OCI-LY7 (cell line): ENCODE data around the gene PLCL1. TPM values are rescaled to one million over a fixed set of nuclear protein-coding genes. Genes with fewer than 3 reads are reported as not detected.

Experiments
- BruUV-seq: library from RNA; stranded (reverse); fragments of 400-500 nt; replicated peaks from 2 replicates; lab custom pipeline; 2021; lab: Mats Ljungman, UMichigan
- CTCF ChIA-PET: fragments of 300-600 bp; sonication (Branson Sonifier 250); formaldehyde crosslinking; loops from one replicate; lab custom pipeline; 2022; ENCODE audit warnings: antibody characterized with exemption; ENCODE audit not compliant: unreplicated experiment; lab: Charles Lee
- POLR2A ChIA-PET: fragments of 300-600 bp; sonication (Branson Sonifier 250); formaldehyde crosslinking; loops from one replicate; lab custom pipeline; 2022; ENCODE audit warnings: antibody characterized with exemption; lab: Charles Lee
- DNase-seq: peaks from one replicate; pipeline ENCODE4 v3.0.0-alpha.2; 2015; ENCODE audit warnings: low spot score
- H2AFZ ChIP-seq: fragments of 200-600 bp; sonication (generic), shearing (Covaris generic); 2 replicates; pipeline ENCODE4 v1.6.1; 2014; ENCODE audit warnings: mild to moderate bottlenecking, antibody characterized with exemption, low read length, moderate library complexity
- H3K27ac ChIP-seq: fragments of 200-600 bp; sonication (generic); 2 replicates; pipeline ENCODE4 v1.5.1; 2014; ENCODE audit warnings: mixed run types, low read depth, mild to moderate bottlenecking, moderate library complexity, low read length, inconsistent platforms; ENCODE audit not compliant: poor library complexity, severe bottlenecking
- H3K36me3 ChIP-seq: fragments of 200-600 bp; sonication (generic); 2 replicates; pipeline ENCODE4 v1.6.1; 2014; ENCODE audit warnings: mild to moderate bottlenecking, antibody characterized with exemption, low read length, moderate library complexity, mixed read lengths; ENCODE audit not compliant: insufficient read depth
- H3K4me1 ChIP-seq: fragments of 200-600 bp; sonication (generic); 2 replicates; pipeline ENCODE4 v1.5.1; 2014; ENCODE audit warnings: mild to moderate bottlenecking, low read length; ENCODE audit not compliant: insufficient read depth, poor library complexity, severe bottlenecking
- H3K4me2 ChIP-seq: fragments of 200-600 bp; sonication (generic); 2 replicates; pipeline ENCODE4 v1.6.1; 2014; ENCODE audit warnings: mild to moderate bottlenecking, low read length
- H3K4me3 ChIP-seq: fragments of 200-600 bp; sonication (generic); 2 replicates; pipeline ENCODE4 v1.5.1; 2014; ENCODE audit warnings: mild to moderate bottlenecking, low read depth, low read length; ENCODE audit not compliant: poor library complexity, severe bottlenecking
- H3K79me2 ChIP-seq: fragments of 200-600 bp; sonication (generic); 2 replicates; pipeline ENCODE4 v1.6.1; 2016; ENCODE audit warnings: low read depth, mild to moderate bottlenecking, low read length, moderate library complexity, mixed read lengths; ENCODE audit not compliant: insufficient read depth
- H3K9me2 ChIP-seq: fragments of 200-600 bp; sonication (generic); 2 replicates; pipeline ENCODE4 v1.6.1; 2016; ENCODE audit warnings: mild to moderate bottlenecking, low read length, mixed read lengths; ENCODE audit not compliant: insufficient read depth
- H3K9me3 ChIP-seq: fragments of 200-600 bp; sonication (generic); 2 replicates; pipeline ENCODE4 v1.6.1; 2014; ENCODE audit warnings: mild to moderate bottlenecking, mixed run types, low read length, mixed read lengths
- H4K20me1 ChIP-seq: fragments of 200-600 bp; sonication (generic); 2 replicates; pipeline ENCODE4 v1.6.1; 2014; ENCODE audit warnings: mild to moderate bottlenecking, antibody characterized with exemption, low read length, moderate library complexity, mixed read lengths; ENCODE audit not compliant: insufficient read depth
- EZH2phosphoT487 ChIP-seq: fragments of 200-600 bp; sonication (generic); IDR thresholded peaks from 2 replicates; pipeline ENCODE4 v1.6.1; 2018; ENCODE audit warnings: low read depth, borderline replicate concordance, mild to moderate bottlenecking, mixed run types, antibody characterized with exemption, low read length, moderate library complexity, mixed read lengths
- intact Hi-C: fragments of 100-400 bp; cut with micrococcal nuclease; formaldehyde crosslinking; loops from one replicate; pipeline ENCODE4 v1.10.0; 2022; ENCODE audit not compliant: unreplicated experiment
- total RNA-seq, 2 experiments: library from RNA; depleted of rRNA in 1 of 2; stranded (reverse); fragments of >200 nt in 1 of 2; shearing (Covaris generic) in 1 of 2; gene quantifications; 2 replicates each; pipeline ENCODE4 v1.2.3, GENCODE V29; 2014 to 2022
- TF ChIP-seq, protein P1 (sequence below): fragments of 200-600 bp; sonication (generic); conservative IDR thresholded peaks from 2 replicates; pipeline ENCODE4 v1.5.1; 2014; ENCODE audit warnings: mild to moderate bottlenecking, antibody characterized with exemption, low read length, moderate library complexity, mixed read lengths

Gene PLCL1
- total RNA-seq, 2 experiments from 2014 or later: 0.03 TPM; not detected in 1

DNA sequence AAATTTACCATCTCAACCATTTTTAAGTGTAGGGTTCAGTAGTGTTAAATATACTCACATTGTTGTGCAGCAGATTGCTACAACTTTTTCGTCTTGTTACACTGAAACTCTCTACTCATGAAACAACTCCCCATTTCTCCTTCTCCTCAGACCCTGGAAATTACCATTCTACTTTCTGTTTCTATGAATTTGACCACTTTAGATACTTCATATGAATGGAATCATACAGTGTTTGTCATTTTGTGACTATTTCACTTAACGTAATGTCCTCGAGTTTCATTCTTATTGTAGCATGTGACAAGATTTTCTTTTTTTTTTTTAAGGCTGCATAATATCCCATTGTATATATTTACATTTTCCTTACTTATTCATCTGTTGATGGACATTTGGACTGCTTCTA lies 203.8 kb downstream of the PLCL1 start:
- no peak for DNase-seq
- no peak overlapping the region for H3K27ac ChIP-seq
- no peaks in the 10 kb centered on the region for H3K9me3 ChIP-seq
- H4K20me1 ChIP-seq: no peaks in the 10 kb centered on the region
- H3K4me2 ChIP-seq: no peak overlapping the region
- no peak overlapping the region for H2AFZ ChIP-seq
- no peaks in the 10 kb centered on the region for H3K9me2 ChIP-seq
- TF ChIP-seq EZH2phosphoT487: no peak
- TF ChIP-seq, protein P1, sequence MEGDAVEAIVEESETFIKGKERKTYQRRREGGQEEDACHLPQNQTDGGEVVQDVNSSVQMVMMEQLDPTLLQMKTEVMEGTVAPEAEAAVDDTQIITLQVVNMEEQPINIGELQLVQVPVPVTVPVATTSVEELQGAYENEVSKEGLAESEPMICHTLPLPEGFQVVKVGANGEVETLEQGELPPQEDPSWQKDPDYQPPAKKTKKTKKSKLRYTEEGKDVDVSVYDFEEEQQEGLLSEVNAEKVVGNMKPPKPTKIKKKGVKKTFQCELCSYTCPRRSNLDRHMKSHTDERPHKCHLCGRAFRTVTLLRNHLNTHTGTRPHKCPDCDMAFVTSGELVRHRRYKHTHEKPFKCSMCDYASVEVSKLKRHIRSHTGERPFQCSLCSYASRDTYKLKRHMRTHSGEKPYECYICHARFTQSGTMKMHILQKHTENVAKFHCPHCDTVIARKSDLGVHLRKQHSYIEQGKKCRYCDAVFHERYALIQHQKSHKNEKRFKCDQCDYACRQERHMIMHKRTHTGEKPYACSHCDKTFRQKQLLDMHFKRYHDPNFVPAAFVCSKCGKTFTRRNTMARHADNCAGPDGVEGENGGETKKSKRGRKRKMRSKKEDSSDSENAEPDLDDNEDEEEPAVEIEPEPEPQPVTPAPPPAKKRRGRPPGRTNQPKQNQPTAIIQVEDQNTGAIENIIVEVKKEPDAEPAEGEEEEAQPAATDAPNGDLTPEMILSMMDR: no peak
- no peaks in the 10 kb centered on the region for H3K36me3 ChIP-seq
- no peaks in the 10 kb centered on the region for H3K79me2 ChIP-seq
- ChIA-PET POLR2A (no interaction called here), CTCF (no interaction called here)
- H3K4me1 ChIP-seq: no peaks in the 10 kb centered on the region
- intact Hi-C loops: no loop called here
- H3K4me3 ChIP-seq: no peak overlapping the region
- BruUV-seq: no TSS peak

DNA sequence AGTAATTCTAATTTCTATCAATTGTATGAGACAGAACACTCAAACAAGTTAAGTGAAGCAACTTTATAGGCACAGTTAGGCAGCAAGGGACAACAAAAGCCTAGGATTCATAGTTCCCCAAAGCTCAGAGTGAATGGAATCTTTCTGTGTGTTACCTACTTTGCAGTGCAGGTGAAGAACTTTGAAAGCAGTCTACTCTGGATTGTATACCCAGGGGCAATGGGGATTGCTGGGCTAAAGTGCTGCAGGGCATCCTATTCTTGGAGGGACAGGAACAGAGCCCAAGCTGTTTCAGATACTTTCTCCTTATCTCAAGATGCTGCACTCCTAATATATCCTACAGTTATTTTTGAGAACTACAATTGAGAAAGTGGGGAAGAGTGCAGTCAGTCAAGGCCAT lies 207.6 kb downstream of the PLCL1 start:
- Histone ChIP-seq H4K20me1 (no peaks in the 10 kb centered on the region), H3K9me3 (no peaks in the 10 kb centered on the region), H3K4me2 (no peak overlapping the region), H3K4me3 (no peak overlapping the region), H2AFZ (no peak overlapping the region), H3K79me2 (no peaks in the 10 kb centered on the region), H3K27ac (no peak overlapping the region), H3K36me3 (no peaks in the 10 kb centered on the region), H3K9me2 (no peaks in the 10 kb centered on the region), H3K4me1 (no peaks in the 10 kb centered on the region)
- BruUV-seq: no TSS peak
- ChIA-PET POLR2A (interaction anchor here (0.5 kb wide), 1 partner anchor 1570 kb away, joined by 3 read pairs; no protein-coding TSS in a partner anchor), CTCF (no interaction called here)
- TF ChIP-seq EZH2phosphoT487: no peak
- TF ChIP-seq, protein P1: no peak
- intact Hi-C loops: no loop called here
- DNase-seq: no peak

- no peak for DNase-seq
- Histone ChIP-seq H3K27ac (no peak overlapping the region), H3K4me1 (no peaks in the 10 kb centered on the region), H2AFZ (no peak overlapping the region), H4K20me1 (no peaks in the 10 kb centered on the region), H3K4me3 (no peak overlapping the region), H3K9me2 (no peaks in the 10 kb centered on the region), H3K4me2 (no peak overlapping the region), H3K36me3 (no peaks in the 10 kb centered on the region), H3K79me2 (no peaks in the 10 kb centered on the region), H3K9me3 (no peaks in the 10 kb centered on the region)
- BruUV-seq: no TSS peak
- POLR2A ChIA-PET: interaction anchor here (0.6 to 0.8 kb wide), 2 partner anchors 34 to 266 kb away, joined by 3 read pairs; no protein-coding TSS in a partner anchor
- TF ChIP-seq, protein P1: no peak
- TF ChIP-seq EZH2phosphoT487: no peak
- intact Hi-C loops: no loop called here
- CTCF ChIA-PET: no interaction called here
These were observed 211.8 kb downstream of the PLCL1 start for GRCh38 chr2:198016243-198016642.
